HEK293 (cell line): ENCODE measurements around the gene FFAR2.

Source experiments
- CTCF ChIA-PET: fragments of 350-600 bp; formaldehyde crosslinking; extraction: SDS; loops from one replicate; lab custom pipeline; 2021; ENCODE audit warnings: antibody characterized with exemption; lab: Yijun Ruan, JAX
- POLR2A ChIA-PET: fragments of 300-600 bp; formaldehyde crosslinking; extraction: SDS; loops from one replicate; lab custom pipeline; 2020; ENCODE audit warnings: antibody characterized with exemption, inconsistent platforms; lab: Yijun Ruan, JAX
- H3K27ac ChIP-seq: fragments of 200-500 bp; sonication (Bioruptor generic); 2 replicates; pipeline ENCODE4 v1.5.1; 2014; ENCODE audit warnings: low read depth, low read length, control low read depth, inconsistent platforms; ENCODE audit errors: extremely low read depth
- H3K36me3 ChIP-seq, 2 experiments: fragments of 200-500 bp in 1 of 2; sonication (Bioruptor generic) in 1 of 2; 1 replicate in 1 of 2; 2 replicates in 1 of 2; pipeline ENCODE4 v1.5.1; 2014 to 2017; ENCODE audit warnings: inconsistent platforms in 2 of 2, low read length in 2 of 2; ENCODE audit not compliant: control insufficient read depth in 2 of 2, insufficient read depth in 1 of 2
- H3K4me1 ChIP-seq: fragments of 200-500 bp; sonication (Bioruptor generic); 2 replicates; pipeline ENCODE4 v1.5.1; 2014; ENCODE audit warnings: mild to moderate bottlenecking, low read length, inconsistent platforms; ENCODE audit not compliant: control insufficient read depth, insufficient read depth
- H3K4me3 ChIP-seq: 2 replicates; pipeline ENCODE4 v1.5.1; 2011; ENCODE audit warnings: low read depth, mild to moderate bottlenecking, control low read depth, low read length, moderate library complexity
- H3K9me3 ChIP-seq: fragments of 200-500 bp; sonication (Bioruptor generic); 2 replicates; pipeline ENCODE4 v1.5.1; 2014; ENCODE audit warnings: low read depth, low read length, inconsistent platforms; ENCODE audit not compliant: control insufficient read depth, insufficient read depth
- FEZF1 ChIP-seq: fragments of 450-650 bp; formaldehyde crosslinking; IDR thresholded peaks from 2 replicates; pipeline ENCODE4 v1.5.1; 2016; ENCODE audit warnings: missing biosample characterization, missing genetic modification characterization
- HOXD13 ChIP-seq: sonication (generic); formaldehyde crosslinking; IDR thresholded peaks from 2 replicates; pipeline ENCODE4 v1.8.0; 2022; ENCODE audit warnings: missing genetic modification reagents, borderline replicate concordance
- KLF1 ChIP-seq: fragments of 450-650 bp; formaldehyde crosslinking; IDR thresholded peaks from 2 replicates; pipeline ENCODE4 v1.5.1; 2016; ENCODE audit warnings: missing biosample characterization, missing genetic modification characterization
- ZBTB17 ChIP-seq: fragments of 450-650 bp; formaldehyde crosslinking; IDR thresholded peaks from 2 replicates; pipeline ENCODE4 v1.5.1; 2016; ENCODE audit warnings: missing biosample characterization, missing genetic modification characterization
- ZNF132 ChIP-seq: fragments of 450-650 bp; formaldehyde crosslinking; IDR thresholded peaks from 2 replicates; pipeline ENCODE4 v1.5.1; 2017; ENCODE audit warnings: missing biosample characterization, missing genetic modification characterization, borderline replicate concordance
- ZNF221 ChIP-seq: fragments of 450-650 bp; formaldehyde crosslinking; IDR thresholded peaks from 2 replicates; pipeline ENCODE4 v1.5.1; 2017; ENCODE audit warnings: missing biosample characterization, missing genetic modification characterization, borderline replicate concordance
- ZNF335 ChIP-seq: fragments of 450-650 bp; formaldehyde crosslinking; conservative IDR thresholded peaks from 2 replicates; pipeline ENCODE4 v1.5.1; 2016; ENCODE audit warnings: missing biosample characterization, missing genetic modification characterization
- ZNF341 ChIP-seq: fragments of 450-650 bp; formaldehyde crosslinking; IDR thresholded peaks from 2 replicates; pipeline ENCODE4; 2016; ENCODE audit warnings: low read depth, missing biosample characterization, missing genetic modification characterization
- ZNF449 ChIP-seq: fragments of 450-650 bp; formaldehyde crosslinking; IDR thresholded peaks from 2 replicates; pipeline ENCODE4 v1.5.1; 2017; ENCODE audit warnings: missing biosample characterization, mild to moderate bottlenecking, missing genetic modification characterization, moderate library complexity
- ZNF660 ChIP-seq: fragments of 450-650 bp; IDR thresholded peaks from 2 replicates; pipeline ENCODE4 v1.5.1; 2018; ENCODE audit warnings: missing biosample characterization, mild to moderate bottlenecking, missing genetic modification characterization
- ZNF777 ChIP-seq: fragments of 450-650 bp; formaldehyde crosslinking; IDR thresholded peaks from 2 replicates; pipeline ENCODE4 v1.5.1; 2017; ENCODE audit warnings: missing biosample characterization, missing genetic modification characterization, borderline replicate concordance
- TF ChIP-seq, protein P1 (sequence below): fragments of 450-650 bp; formaldehyde crosslinking; IDR thresholded peaks from 2 replicates; pipeline ENCODE4 v1.5.1; 2017; ENCODE audit warnings: missing biosample characterization, missing genetic modification characterization
- TF ChIP-seq, protein P2 (sequence below): fragments of 450-650 bp; formaldehyde crosslinking; IDR thresholded peaks from 2 replicates; pipeline ENCODE4 v1.5.1; 2016; ENCODE audit warnings: missing biosample characterization, missing genetic modification characterization
- TF ChIP-seq, protein P3 (sequence below): fragments of 450-650 bp; formaldehyde crosslinking; IDR thresholded peaks from 2 replicates; pipeline ENCODE4 v1.5.0; 2017; ENCODE audit warnings: missing biosample characterization, missing genetic modification characterization, borderline replicate concordance

FFAR2 gene

GRCh38 chr19:35436477-35437405 is 11.3 kb upstream of the FFAR2 start:
- peak; percentile 61 for TF ChIP-seq ZNF449 (tag by site-specific recombination)
- TF ChIP-seq, protein P1, sequence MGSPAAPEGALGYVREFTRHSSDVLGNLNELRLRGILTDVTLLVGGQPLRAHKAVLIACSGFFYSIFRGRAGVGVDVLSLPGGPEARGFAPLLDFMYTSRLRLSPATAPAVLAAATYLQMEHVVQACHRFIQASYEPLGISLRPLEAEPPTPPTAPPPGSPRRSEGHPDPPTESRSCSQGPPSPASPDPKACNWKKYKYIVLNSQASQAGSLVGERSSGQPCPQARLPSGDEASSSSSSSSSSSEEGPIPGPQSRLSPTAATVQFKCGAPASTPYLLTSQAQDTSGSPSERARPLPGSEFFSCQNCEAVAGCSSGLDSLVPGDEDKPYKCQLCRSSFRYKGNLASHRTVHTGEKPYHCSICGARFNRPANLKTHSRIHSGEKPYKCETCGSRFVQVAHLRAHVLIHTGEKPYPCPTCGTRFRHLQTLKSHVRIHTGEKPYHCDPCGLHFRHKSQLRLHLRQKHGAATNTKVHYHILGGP (tag by site-specific recombination): 0 out of 2 replicates have a peak, but pooled peaks have one; percentile 7
- peak; percentile 47 for TF ChIP-seq KLF1 (tag by site-specific recombination)
- no peak for TF ChIP-seq FEZF1 (tag by site-specific recombination)
- TF ChIP-seq HOXD13: no peak
- peak; percentile 42; the same call in 1 of the 2 replicates for TF ChIP-seq ZNF660 (tag by site-specific recombination)
- TF ChIP-seq, protein P2, sequence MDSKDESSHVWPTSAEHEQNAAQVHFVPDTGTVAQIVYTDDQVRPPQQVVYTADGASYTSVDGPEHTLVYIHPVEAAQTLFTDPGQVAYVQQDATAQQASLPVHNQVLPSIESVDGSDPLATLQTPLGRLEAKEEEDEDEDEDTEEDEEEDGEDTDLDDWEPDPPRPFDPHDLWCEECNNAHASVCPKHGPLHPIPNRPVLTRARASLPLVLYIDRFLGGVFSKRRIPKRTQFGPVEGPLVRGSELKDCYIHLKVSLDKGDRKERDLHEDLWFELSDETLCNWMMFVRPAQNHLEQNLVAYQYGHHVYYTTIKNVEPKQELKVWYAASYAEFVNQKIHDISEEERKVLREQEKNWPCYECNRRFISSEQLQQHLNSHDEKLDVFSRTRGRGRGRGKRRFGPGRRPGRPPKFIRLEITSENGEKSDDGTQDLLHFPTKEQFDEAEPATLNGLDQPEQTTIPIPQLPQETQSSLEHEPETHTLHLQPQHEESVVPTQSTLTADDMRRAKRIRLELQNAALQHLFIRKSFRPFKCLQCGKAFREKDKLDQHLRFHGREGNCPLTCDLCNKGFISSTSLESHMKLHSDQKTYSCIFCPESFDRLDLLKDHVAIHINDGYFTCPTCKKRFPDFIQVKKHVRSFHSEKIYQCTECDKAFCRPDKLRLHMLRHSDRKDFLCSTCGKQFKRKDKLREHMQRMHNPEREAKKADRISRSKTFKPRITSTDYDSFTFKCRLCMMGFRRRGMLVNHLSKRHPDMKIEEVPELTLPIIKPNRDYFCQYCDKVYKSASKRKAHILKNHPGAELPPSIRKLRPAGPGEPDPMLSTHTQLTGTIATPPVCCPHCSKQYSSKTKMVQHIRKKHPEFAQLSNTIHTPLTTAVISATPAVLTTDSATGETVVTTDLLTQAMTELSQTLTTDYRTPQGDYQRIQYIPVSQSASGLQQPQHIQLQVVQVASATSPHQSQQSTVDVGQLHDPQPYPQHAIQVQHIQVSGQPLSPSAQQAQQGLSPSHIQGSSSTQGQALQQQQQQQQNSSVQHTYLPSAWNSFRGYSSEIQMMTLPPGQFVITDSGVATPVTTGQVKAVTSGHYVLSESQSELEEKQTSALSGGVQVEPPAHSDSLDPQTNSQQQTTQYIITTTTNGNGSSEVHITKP: peak; percentile 33; the same call in 1 of the 2 replicates
- peak; percentile 79 for TF ChIP-seq ZBTB17 (tag by site-specific recombination)
- TF ChIP-seq ZNF341 (tag by site-specific recombination): peak; percentile 29; the same call in 1 of the 2 replicates
- 0 out of 2 replicates have a peak, but pooled peaks have one; percentile 64 for TF ChIP-seq ZNF777 (tag by site-specific recombination)
- TF ChIP-seq ZNF221 (tag by site-specific recombination): no peak
- 0 out of 2 replicates have a peak, but pooled peaks have one; percentile 7 for TF ChIP-seq ZNF335 (tag by site-specific recombination)
- no peak overlapping the region for H3K27ac ChIP-seq
- H3K4me1 ChIP-seq: peaks cover 12% of the 10 kb centered on the region
- ChIA-PET POLR2A (no interaction called here), CTCF (interaction anchor here (0.8 kb wide), 1 partner anchor 58 kb away, joined by 5 read pairs; no protein-coding TSS in a partner anchor)
- no peak overlapping the region for H3K4me3 ChIP-seq
- no peaks in the 10 kb centered on the region for H3K36me3 ChIP-seq
- peaks cover 6% of the 10 kb centered on the region for H3K9me3 ChIP-seq

DNA sequence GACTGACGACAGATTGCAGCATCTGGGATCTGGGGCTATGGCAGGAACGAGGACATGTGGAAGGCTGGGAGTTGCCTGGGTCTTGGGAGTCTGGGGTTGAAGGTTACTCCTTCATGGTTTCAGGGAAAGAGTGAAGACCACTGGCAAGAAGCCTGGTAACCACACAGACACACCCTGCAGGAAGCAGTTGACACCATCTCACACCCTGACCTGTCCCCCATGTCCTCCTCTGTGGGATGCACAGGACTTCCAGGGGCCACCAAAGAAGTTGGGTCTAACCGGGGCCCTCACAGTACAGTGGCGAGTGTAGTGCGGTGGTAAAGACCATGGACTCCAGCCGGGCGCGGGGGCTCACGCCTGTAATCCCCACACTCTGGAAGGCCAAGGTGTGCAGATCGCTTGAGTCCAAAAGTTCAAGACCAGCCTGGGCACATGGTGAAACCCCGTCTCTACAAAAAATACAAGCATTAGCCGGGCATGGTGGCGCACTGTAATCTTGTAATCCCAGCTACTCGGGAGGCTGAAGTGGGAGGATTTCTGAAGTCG is 10.6 kb upstream of the FFAR2 start:
- TF ChIP-seq, protein P3, sequence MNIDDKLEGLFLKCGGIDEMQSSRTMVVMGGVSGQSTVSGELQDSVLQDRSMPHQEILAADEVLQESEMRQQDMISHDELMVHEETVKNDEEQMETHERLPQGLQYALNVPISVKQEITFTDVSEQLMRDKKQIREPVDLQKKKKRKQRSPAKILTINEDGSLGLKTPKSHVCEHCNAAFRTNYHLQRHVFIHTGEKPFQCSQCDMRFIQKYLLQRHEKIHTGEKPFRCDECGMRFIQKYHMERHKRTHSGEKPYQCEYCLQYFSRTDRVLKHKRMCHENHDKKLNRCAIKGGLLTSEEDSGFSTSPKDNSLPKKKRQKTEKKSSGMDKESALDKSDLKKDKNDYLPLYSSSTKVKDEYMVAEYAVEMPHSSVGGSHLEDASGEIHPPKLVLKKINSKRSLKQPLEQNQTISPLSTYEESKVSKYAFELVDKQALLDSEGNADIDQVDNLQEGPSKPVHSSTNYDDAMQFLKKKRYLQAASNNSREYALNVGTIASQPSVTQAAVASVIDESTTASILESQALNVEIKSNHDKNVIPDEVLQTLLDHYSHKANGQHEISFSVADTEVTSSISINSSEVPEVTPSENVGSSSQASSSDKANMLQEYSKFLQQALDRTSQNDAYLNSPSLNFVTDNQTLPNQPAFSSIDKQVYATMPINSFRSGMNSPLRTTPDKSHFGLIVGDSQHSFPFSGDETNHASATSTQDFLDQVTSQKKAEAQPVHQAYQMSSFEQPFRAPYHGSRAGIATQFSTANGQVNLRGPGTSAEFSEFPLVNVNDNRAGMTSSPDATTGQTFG (tag by site-specific recombination): 0 out of 2 replicates have a peak, but pooled peaks have one; percentile 11
- no peak for TF ChIP-seq ZNF132 (tag by site-specific recombination)
- POLR2A ChIA-PET: no interaction called here
- CTCF ChIA-PET: interaction anchor here (0.5 to 1.2 kb wide), 3 partner anchors 58 to 1751 kb away, joined by 5 to 6 read pairs (median 6); no protein-coding TSS in a partner anchor
- no peak overlapping the region for H3K27ac ChIP-seq
- H3K9me3 ChIP-seq: no peaks in the 10 kb centered on the region; the same call in 1 of the 2 replicates
- no peak overlapping the region for H3K4me3 ChIP-seq
- H3K36me3 ChIP-seq: no peaks in the 10 kb centered on the region
- H3K4me1 ChIP-seq: peaks cover 12% of the 10 kb centered on the region
